Panc1 (cell line): ENCODE data around the gene STAMBP.

Experiments used
- CTCF ChIP-seq: fragments of 450-650 bp; IDR thresholded peaks from 2 replicates; pipeline ENCODE4 v1.5.1; 2017; ENCODE audit warnings: mild to moderate bottlenecking
- POLR2AphosphoS5 ChIP-seq: IDR thresholded peaks from 2 replicates; pipeline ENCODE4 v1.6.1; 2012; ENCODE audit warnings: mild to moderate bottlenecking, low read depth, low read length, moderate library complexity
- REST ChIP-seq, 2 experiments: IDR thresholded peaks; 2 replicates each; pipeline ENCODE4 v1.6.1; 2011 to 2012; ENCODE audit warnings: low read depth in 2 of 2, control low read depth in 1 of 2, low read length in 1 of 2, mild to moderate bottlenecking in 1 of 2, moderate library complexity in 1 of 2; ENCODE audit not compliant: insufficient read depth in 1 of 2
- SIN3A ChIP-seq: IDR thresholded peaks from 2 replicates; pipeline ENCODE4 v1.6.1; 2012; ENCODE audit warnings: low read depth, mild to moderate bottlenecking, low read length, moderate library complexity, borderline replicate concordance; ENCODE audit not compliant: insufficient read depth
- TCF7L2 ChIP-seq: IDR thresholded peaks from 2 replicates; pipeline ENCODE4 v1.6.1; 2011; ENCODE audit warnings: mild to moderate bottlenecking, low read depth, low read length, inconsistent platforms

- TF ChIP-seq CTCF (no peak), REST (IDR thresholded peaks at IDR 0.05; ENCODE audit: insufficient read depth in 1 of 2, low read depth in 2 of 2, low read length in 1 of 2) (no peak), POLR2AphosphoS5 (no peak), TCF7L2 (no peak), SIN3A (no peak)
These were observed 10.3 kb downstream of the STAMBP start for GRCh38 chr2:73838889-73839534.
